Measurements from ENCODE around the gene SSNA1.

DNA sequence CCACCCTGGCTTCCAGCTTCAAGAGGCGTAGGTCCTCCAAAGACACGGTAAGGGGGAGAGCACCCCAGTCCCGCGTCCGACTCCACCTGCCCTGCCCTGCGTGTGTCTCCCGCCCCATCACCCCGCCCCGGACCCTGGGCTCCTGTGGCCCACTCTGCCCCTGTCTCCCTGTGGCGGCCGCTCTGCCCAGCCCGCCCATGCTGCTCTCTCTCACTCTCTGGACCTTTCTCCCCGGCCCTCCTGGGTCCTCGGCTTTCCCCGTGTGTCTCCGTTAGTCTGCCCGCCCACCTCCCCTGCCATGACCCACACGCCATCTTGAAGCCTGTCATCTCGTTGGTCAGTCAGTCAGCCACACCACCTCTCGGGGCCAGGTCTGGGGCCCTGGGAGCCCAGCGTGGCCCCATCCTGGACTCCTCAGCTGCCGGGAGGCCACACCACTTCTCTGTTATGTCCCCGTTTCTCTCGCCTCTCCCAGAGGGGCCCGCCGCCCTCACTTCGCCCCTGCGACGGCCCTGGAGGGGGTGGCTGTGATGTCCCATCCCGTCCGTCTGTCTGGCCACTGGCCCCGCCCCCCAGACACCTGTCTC, 23.1 kb upstream of the SSNA1 start:
- TF ChIP-seq EP300 (IDR thresholded peaks at IDR 0.05) (no peak), CTCF (IDR thresholded peaks at IDR 0.05) (no peak)

All from ovary (tissue), 3 donors.